Activated naive CD4-positive, alpha-beta T cell treated with anti-CD3 and anti-CD28 coated beads for 36 hours (primary cell): Measurements from ENCODE around the gene CENPU. TPM values are rescaled to one million over a fixed set of nuclear protein-coding genes. Genes with fewer than 3 reads are reported as not detected.

Experiments used
- CTCF ChIA-PET: fragments of 350-600 bp; sonication (Branson Sonifier 250); formaldehyde crosslinking; loops from one replicate; lab custom pipeline; 2021; ENCODE audit warnings: antibody characterized with exemption; lab: Charles Lee
- DNase-seq: peaks from one replicate; pipeline ENCODE4 v3.0.0-alpha.2; 2020
- H3K27ac Mint-ChIP-seq: one replicate; pipeline ENCODE4 v1.8.0; 2021; ENCODE audit warnings: mild to moderate bottlenecking, mixed read lengths
- H3K27me3 Mint-ChIP-seq: one replicate; pipeline ENCODE4 v1.8.0; 2021; ENCODE audit warnings: low read depth, mixed read lengths
- H3K36me3 Mint-ChIP-seq: one replicate; pipeline ENCODE4 v1.8.0; 2021; ENCODE audit warnings: low read depth, mixed read lengths
- H3K4me1 Mint-ChIP-seq: one replicate; pipeline ENCODE4 v1.8.0; 2021; ENCODE audit warnings: low read depth, mixed read lengths
- H3K4me3 Mint-ChIP-seq: one replicate; pipeline ENCODE4 v1.8.0; 2021; ENCODE audit warnings: mild to moderate bottlenecking, moderate library complexity, mixed read lengths
- H3K9me3 Mint-ChIP-seq: one replicate; pipeline ENCODE4 v1.8.0; 2021; ENCODE audit warnings: mixed read lengths
- intact Hi-C: fragments of 100-400 bp; cut with micrococcal nuclease; formaldehyde crosslinking; loops from one replicate; pipeline ENCODE4 v1.15.1; 2023
- total RNA-seq, 2 experiments: library from RNA; stranded (reverse); gene quantifications; one replicate each; pipeline ENCODE4 v1.2.3, GENCODE V29; 2021

CENPU gene
- total RNA-seq, 2 experiments from 2014 or later = 78.7 to 91.5 TPM

- no peak overlapping the region for H3K4me3 Mint-ChIP-seq
- intact Hi-C loops = loop anchor here (5.0 kb wide), 1 partner anchor 273 kb away; no protein-coding TSS in a partner anchor
- no peak overlapping the region for H3K27ac Mint-ChIP-seq
- H3K4me1 Mint-ChIP-seq = peaks cover 19% of the 10 kb centered on the region
- H3K9me3 Mint-ChIP-seq = no peaks in the 10 kb centered on the region
- CTCF ChIA-PET = no interaction called here
- H3K27me3 Mint-ChIP-seq = no peaks in the 10 kb centered on the region
- peaks cover 49% of the 10 kb centered on the region for H3K36me3 Mint-ChIP-seq
- DNase-seq = no peak
Measured at GRCh38 chr4:184729946-184730345, 4.0 kb downstream of the CENPU start.

DNA sequence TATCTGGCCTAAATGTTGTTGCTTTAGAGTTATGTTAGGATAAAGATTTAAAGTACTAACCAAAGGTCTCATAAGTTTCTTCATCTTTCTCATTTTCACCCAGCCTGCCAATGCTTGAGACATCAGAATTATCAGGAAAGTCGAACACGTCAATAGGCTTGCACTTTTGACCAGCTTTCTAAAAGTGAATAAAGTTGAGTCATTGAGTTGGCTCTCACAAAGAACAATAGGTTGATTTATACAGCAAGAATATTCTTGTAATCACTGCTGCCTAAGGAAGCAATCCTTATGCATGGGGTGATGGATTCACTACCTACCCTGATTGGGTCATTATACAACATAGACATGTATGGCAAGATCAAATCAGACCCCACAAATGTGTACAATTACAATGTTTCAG, 5.0 kb downstream of the CENPU start:
- H3K4me3 Mint-ChIP-seq = no peak overlapping the region
- peaks cover 17% of the 10 kb centered on the region for H3K4me1 Mint-ChIP-seq
- intact Hi-C loops = no loop called here
- H3K27ac Mint-ChIP-seq = no peak overlapping the region
- peaks cover 60% of the 10 kb centered on the region for H3K36me3 Mint-ChIP-seq
- no peak for DNase-seq
- CTCF ChIA-PET = no interaction called here
- no peaks in the 10 kb centered on the region for H3K27me3 Mint-ChIP-seq
- H3K9me3 Mint-ChIP-seq = no peaks in the 10 kb centered on the region

DNA sequence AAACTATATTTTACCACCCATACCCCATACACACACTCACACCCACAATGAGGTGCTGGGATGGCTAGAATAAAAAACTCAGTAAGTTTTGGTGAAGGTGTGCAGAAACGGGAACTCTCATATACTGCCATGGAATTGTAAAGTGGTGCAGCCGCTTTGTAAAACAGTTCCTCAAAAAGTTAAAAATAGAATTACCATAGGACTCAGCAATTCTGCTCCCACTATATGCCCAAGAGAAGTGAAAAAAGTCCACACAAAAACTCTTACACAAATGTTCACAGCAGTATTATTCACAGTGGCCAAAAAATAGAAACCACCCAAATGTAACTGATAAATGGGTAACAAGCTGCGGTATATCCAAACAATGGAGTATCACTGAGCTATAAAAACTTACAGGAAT, 6.5 kb downstream of the CENPU start:
- Mint-ChIP-seq H3K27ac (no peak overlapping the region), H3K27me3 (no peaks in the 10 kb centered on the region), H3K36me3 (peaks cover 67% of the 10 kb centered on the region), H3K4me3 (no peak overlapping the region), H3K9me3 (no peaks in the 10 kb centered on the region), H3K4me1 (peaks cover 11% of the 10 kb centered on the region)
- no peak for DNase-seq
- CTCF ChIA-PET = no interaction called here
- intact Hi-C loops = loop anchor here (2.0 kb wide), 1 partner anchor 17 kb away; no protein-coding TSS in a partner anchor

DNA sequence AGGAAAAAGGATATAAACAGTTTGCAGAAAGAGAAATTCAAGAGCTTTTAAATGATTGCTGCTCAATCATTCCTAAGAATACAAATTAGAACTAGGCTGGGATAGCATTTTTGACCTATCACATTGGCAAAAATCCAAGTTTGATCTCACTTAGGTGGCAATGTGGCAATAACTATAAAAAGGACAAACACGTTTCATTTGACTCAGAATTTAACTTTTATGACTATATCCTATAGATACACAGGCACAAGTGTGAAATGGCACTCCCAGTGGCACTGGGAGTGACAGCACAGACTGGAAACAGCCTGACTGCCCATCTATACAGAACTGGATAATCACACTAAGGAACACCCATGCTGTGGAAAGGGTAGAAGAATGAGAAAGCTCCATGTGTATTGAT, 11.1 kb downstream of the CENPU start:
- intact Hi-C loops = no loop called here
- Mint-ChIP-seq H3K27me3 (no peaks in the 10 kb centered on the region), H3K9me3 (peaks cover 12% of the 10 kb centered on the region), H3K27ac (no peak overlapping the region), H3K4me1 (peaks cover 6% of the 10 kb centered on the region), H3K36me3 (peaks cover 80% of the 10 kb centered on the region), H3K4me3 (no peak overlapping the region)
- CTCF ChIA-PET = interaction anchor here (0.6 kb wide), 1 partner anchor 39 kb away, joined by 5 read pairs; no protein-coding TSS in a partner anchor
- DNase-seq = no peak

- Mint-ChIP-seq H3K4me1 (peaks cover 6% of the 10 kb centered on the region), H3K27me3 (no peaks in the 10 kb centered on the region), H3K4me3 (no peak overlapping the region), H3K27ac (no peak overlapping the region), H3K36me3 (peaks cover 78% of the 10 kb centered on the region), H3K9me3 (peaks cover 12% of the 10 kb centered on the region)
- CTCF ChIA-PET = interaction anchor here (0.7 kb wide), 1 partner anchor 15 kb away, joined by 3 read pairs; no protein-coding TSS in a partner anchor
- no peak for DNase-seq
- intact Hi-C loops = no loop called here
Measured at GRCh38 chr4:184721254-184721653, 12.6 kb downstream of the CENPU start.

GRCh38 chr4:184719407-184719806, 14.5 kb downstream of the CENPU start:
- intact Hi-C loops = no loop called here
- DNase-seq = no peak
- Mint-ChIP-seq H3K27me3 (no peaks in the 10 kb centered on the region), H3K9me3 (peaks cover 12% of the 10 kb centered on the region), H3K36me3 (peaks cover 74% of the 10 kb centered on the region), H3K27ac (no peak overlapping the region), H3K4me3 (no peak overlapping the region), H3K4me1 (peaks cover 6% of the 10 kb centered on the region)
- CTCF ChIA-PET = no interaction called here

- Mint-ChIP-seq H3K36me3 (peaks cover 57% of the 10 kb centered on the region), H3K4me1 (no peaks in the 10 kb centered on the region), H3K4me3 (no peak overlapping the region), H3K9me3 (no peaks in the 10 kb centered on the region), H3K27me3 (no peaks in the 10 kb centered on the region), H3K27ac (no peak overlapping the region)
- intact Hi-C loops = no loop called here
- CTCF ChIA-PET = interaction anchor here (0.6 to 1.2 kb wide), 2 partner anchors 20 to 407 kb away, joined by 3 to 5 read pairs; no protein-coding TSS in a partner anchor
- no peak for DNase-seq
Measured at GRCh38 chr4:184715526-184715925, 18.4 kb downstream of the CENPU start.

GRCh38 chr4:184713887-184714286, 20.0 kb downstream of the CENPU start:
- no peaks in the 10 kb centered on the region for H3K4me1 Mint-ChIP-seq
- H3K27me3 Mint-ChIP-seq = no peaks in the 10 kb centered on the region
- DNase-seq = no peak
- H3K36me3 Mint-ChIP-seq = peaks cover 51% of the 10 kb centered on the region
- CTCF ChIA-PET = interaction anchor here (0.5 kb wide), 1 partner anchor 43 kb away, joined by 3 read pairs; no protein-coding TSS in a partner anchor
- intact Hi-C loops = no loop called here
- H3K4me3 Mint-ChIP-seq = no peak overlapping the region
- no peak overlapping the region for H3K27ac Mint-ChIP-seq
- H3K9me3 Mint-ChIP-seq = no peaks in the 10 kb centered on the region

- peaks cover 49% of the 10 kb centered on the region for H3K36me3 Mint-ChIP-seq
- no peaks in the 10 kb centered on the region for H3K9me3 Mint-ChIP-seq
Measured at GRCh38 chr4:184712322-184712721, 21.6 kb downstream of the CENPU start.

GRCh38 chr4:184706453-184706852, 27.4 kb downstream of the CENPU start:
- Mint-ChIP-seq H3K9me3 (no peaks in the 10 kb centered on the region), H3K4me1 (peaks cover 9% of the 10 kb centered on the region), H3K27me3 (no peaks in the 10 kb centered on the region), H3K4me3 (no peak overlapping the region), H3K36me3 (peaks cover 57% of the 10 kb centered on the region), H3K27ac (peak overlapping the region; percentile 2)
- intact Hi-C loops = no loop called here
- no peak for DNase-seq
- CTCF ChIA-PET = interaction anchor here (0.8 to 1.3 kb wide), 2 partner anchors 15 to 443 kb away, joined by 3 to 4 read pairs; no protein-coding TSS in a partner anchor

More at GRCh38 chr4:184712322-184712721, 21.6 kb downstream of the CENPU start:
- no peak overlapping the region for H3K4me3 Mint-ChIP-seq
- DNase-seq = no peak
- no peaks in the 10 kb centered on the region for H3K4me1 Mint-ChIP-seq
- no peak overlapping the region for H3K27ac Mint-ChIP-seq
- H3K27me3 Mint-ChIP-seq = no peaks in the 10 kb centered on the region
- CTCF ChIA-PET = no interaction called here
- intact Hi-C loops = no loop called here

DNA sequence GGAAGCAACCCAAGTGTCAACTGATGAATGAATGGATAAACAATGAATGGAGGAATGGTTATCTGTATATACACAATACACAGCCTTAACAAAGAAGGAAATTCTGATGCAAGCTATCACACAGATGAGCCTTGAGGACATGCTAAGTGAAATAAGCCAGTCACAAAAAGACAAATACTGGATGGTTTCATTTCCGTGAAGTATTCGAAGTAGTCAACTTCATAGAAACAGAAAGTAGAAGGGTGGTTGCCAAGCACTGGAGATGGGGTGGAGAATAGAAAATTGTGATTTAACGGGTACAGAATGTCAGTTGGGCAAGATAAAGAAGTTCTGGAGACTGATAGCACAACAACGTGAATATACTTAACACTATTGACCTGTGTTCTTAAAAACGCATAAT, 28.2 kb downstream of the CENPU start:
- H3K4me3 Mint-ChIP-seq = no peak overlapping the region
- CTCF ChIA-PET = interaction anchor here (0.8 to 1.3 kb wide), 2 partner anchors 16 to 442 kb away, joined by 3 to 4 read pairs; no protein-coding TSS in a partner anchor
- peaks cover 58% of the 10 kb centered on the region for H3K36me3 Mint-ChIP-seq
- no peak for DNase-seq
- H3K27ac Mint-ChIP-seq = peak overlapping the region; percentile 1
- no peaks in the 10 kb centered on the region for H3K9me3 Mint-ChIP-seq
- no peaks in the 10 kb centered on the region for H3K27me3 Mint-ChIP-seq
- intact Hi-C loops = no loop called here
- peaks cover 9% of the 10 kb centered on the region for H3K4me1 Mint-ChIP-seq

GRCh38 chr4:184702114-184702513, 31.8 kb downstream of the CENPU start:
- peaks cover 9% of the 10 kb centered on the region for H3K4me1 Mint-ChIP-seq
- H3K27ac Mint-ChIP-seq = no peak overlapping the region
- no peak overlapping the region for H3K4me3 Mint-ChIP-seq
- no peak for DNase-seq
- intact Hi-C loops = no loop called here
- peaks cover 45% of the 10 kb centered on the region for H3K36me3 Mint-ChIP-seq
- CTCF ChIA-PET = interaction anchor here (1.2 kb wide), 1 partner anchor 303 kb away, joined by 3 read pairs; no protein-coding TSS in a partner anchor
- no peaks in the 10 kb centered on the region for H3K27me3 Mint-ChIP-seq
- H3K9me3 Mint-ChIP-seq = no peaks in the 10 kb centered on the region

- no peak for DNase-seq
- H3K4me1 Mint-ChIP-seq = no peaks in the 10 kb centered on the region
- peaks cover 40% of the 10 kb centered on the region for H3K36me3 Mint-ChIP-seq
- H3K27me3 Mint-ChIP-seq = no peaks in the 10 kb centered on the region
- intact Hi-C loops = no loop called here
- no peak overlapping the region for H3K4me3 Mint-ChIP-seq
- CTCF ChIA-PET = no interaction called here
- H3K9me3 Mint-ChIP-seq = no peaks in the 10 kb centered on the region
- H3K27ac Mint-ChIP-seq = no peak overlapping the region
Measured at GRCh38 chr4:184699941-184700340, 34.0 kb downstream of the CENPU start.
